Ishikawa (cell line): Measurements from ENCODE around the gene PRRC2A.

ENCODE experiments used
- CEBPB ChIP-seq: IDR thresholded peaks from 2 replicates; pipeline ENCODE4 v1.6.1; 2012
- CREB1 ChIP-seq: IDR thresholded peaks from 2 replicates; pipeline ENCODE4 v1.6.1; 2012; ENCODE audit warnings: low read depth
- EGR1 ChIP-seq: IDR thresholded peaks from 2 replicates; pipeline ENCODE4 v1.6.1; 2012
- EP300 ChIP-seq: IDR thresholded peaks from 2 replicates; pipeline ENCODE4 v1.6.1; 2012; ENCODE audit warnings: borderline replicate concordance
- FOXM1 ChIP-seq: IDR thresholded peaks from 2 replicates; pipeline ENCODE4 v1.6.1; 2012; ENCODE audit warnings: low read depth, borderline replicate concordance
- NFIC ChIP-seq: IDR thresholded peaks from 2 replicates; pipeline ENCODE4 v1.6.1; 2012
- RAD21 ChIP-seq: IDR thresholded peaks from 2 replicates; pipeline ENCODE4 v1.6.1; 2012; ENCODE audit warnings: low read depth
- REST ChIP-seq: IDR thresholded peaks from 2 replicates; pipeline ENCODE4 v1.6.1; 2012; ENCODE audit warnings: low read depth, mild to moderate bottlenecking
- TAF1 ChIP-seq: IDR thresholded peaks from 2 replicates; pipeline ENCODE4 v1.6.1; 2012; ENCODE audit warnings: low read depth, mild to moderate bottlenecking
- TCF12 ChIP-seq: IDR thresholded peaks from 2 replicates; pipeline ENCODE4 v1.6.1; 2012; ENCODE audit warnings: low read depth
- TEAD4 ChIP-seq: IDR thresholded peaks from 2 replicates; pipeline ENCODE4 v1.6.1; 2012
- YY1 ChIP-seq: IDR thresholded peaks from 2 replicates; pipeline ENCODE4 v1.6.1; 2012; ENCODE audit warnings: low read depth
- TF ChIP-seq, protein P1 (sequence below): IDR thresholded peaks from 2 replicates; pipeline ENCODE4 v1.6.1; 2012
- TF ChIP-seq, protein P2 (sequence below): IDR thresholded peaks from 2 replicates; pipeline ENCODE4 v1.6.1; 2012

DNA sequence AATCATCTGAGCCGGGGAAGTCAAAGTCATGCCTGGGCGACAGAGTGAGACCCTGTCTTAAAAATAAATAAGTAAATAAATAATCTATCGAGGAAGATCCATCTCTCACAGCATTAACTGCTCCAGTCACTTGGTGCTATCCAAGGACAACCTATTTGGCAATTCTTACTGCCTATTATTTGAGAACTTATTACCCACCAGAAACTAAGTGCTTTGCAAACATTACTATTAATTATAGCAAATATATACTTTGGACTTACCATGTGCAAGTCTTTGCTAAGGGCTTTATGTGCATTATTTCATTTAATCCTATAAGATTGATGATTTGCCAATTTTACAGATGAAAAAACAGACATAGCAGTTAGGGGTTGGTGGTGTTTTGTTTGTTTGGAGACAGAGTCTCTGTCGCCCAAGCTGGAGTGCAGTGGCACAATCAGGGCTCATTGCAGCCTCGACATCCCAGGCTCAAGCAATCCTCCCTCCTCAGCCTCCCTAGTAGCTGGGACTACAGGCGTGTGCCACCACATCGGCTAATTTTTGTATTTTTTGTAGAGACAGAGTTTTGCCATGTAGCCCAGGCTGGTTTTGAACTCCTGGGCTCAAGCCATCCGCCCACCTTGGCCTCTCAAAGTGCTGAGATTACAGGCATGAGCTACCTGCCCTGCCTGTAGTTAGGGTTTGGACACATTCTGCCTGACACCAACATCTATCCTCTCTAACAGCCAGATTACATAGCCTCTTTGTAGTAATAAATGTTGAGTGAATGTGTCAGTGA, 34.2 kb downstream of the PRRC2A start:
- TF ChIP-seq TAF1 (no peak), REST (no peak), CREB1 (no peak), EP300 (no peak), EGR1 (no peak), FOXM1 (no peak), CEBPB (no peak), TEAD4 (no peak), YY1 (no peak), TCF12 (no peak), NFIC (no peak), RAD21 (no peak)
- TF ChIP-seq, protein P1, sequence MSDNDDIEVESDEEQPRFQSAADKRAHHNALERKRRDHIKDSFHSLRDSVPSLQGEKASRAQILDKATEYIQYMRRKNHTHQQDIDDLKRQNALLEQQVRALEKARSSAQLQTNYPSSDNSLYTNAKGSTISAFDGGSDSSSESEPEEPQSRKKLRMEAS, result no peak
- TF ChIP-seq, protein P2, sequence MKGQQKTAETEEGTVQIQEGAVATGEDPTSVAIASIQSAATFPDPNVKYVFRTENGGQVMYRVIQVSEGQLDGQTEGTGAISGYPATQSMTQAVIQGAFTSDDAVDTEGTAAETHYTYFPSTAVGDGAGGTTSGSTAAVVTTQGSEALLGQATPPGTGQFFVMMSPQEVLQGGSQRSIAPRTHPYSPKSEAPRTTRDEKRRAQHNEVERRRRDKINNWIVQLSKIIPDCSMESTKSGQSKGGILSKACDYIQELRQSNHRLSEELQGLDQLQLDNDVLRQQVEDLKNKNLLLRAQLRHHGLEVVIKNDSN, result no peak
